RWPE1 (cell line): ENCODE measurements around the gene MBD4.

Source experiments
- CTCF ChIA-PET: fragments of 350-600 bp; sonication (Branson Sonifier 250); formaldehyde crosslinking; extraction: SDS; loops from one replicate; lab custom pipeline; 2021; lab: Yijun Ruan, JAX
- POLR2A ChIA-PET: fragments of 400-600 bp; formaldehyde crosslinking; extraction: SDS; loops from one replicate; lab custom pipeline; 2020; ENCODE audit warnings: antibody characterized with exemption; ENCODE audit not compliant: low non-redundant PET; lab: Yijun Ruan, JAX
- DNase-seq: peaks from one replicate; pipeline ENCODE4 v3.0.0; 2012; ENCODE audit warnings: low spot score
- H3K27ac ChIP-seq: fragments of 450-650 bp; 2 replicates; pipeline ENCODE4 v1.5.1; 2017
- CTCF ChIP-seq: fragments of 450-650 bp; conservative IDR thresholded peaks from 2 replicates; pipeline ENCODE4 v1.5.1; 2017; ENCODE audit warnings: low read depth, mild to moderate bottlenecking

Gene MBD4

GRCh38 chr3:129439226-129439816 lies 427 bp downstream of the MBD4 start:
- peak; percentile 73 for DNase-seq
- CTCF ChIA-PET, result interaction anchor here (0.5 to 1.1 kb wide), 5 partner anchors 21 to 563 kb away, joined by 3 to 4 read pairs (median 3); no protein-coding TSS in a partner anchor

GRCh38 chr3:129435367-129435766 lies 4.4 kb downstream of the MBD4 start:
- ChIA-PET POLR2A (no interaction called here), CTCF (no interaction called here)
- DNase-seq, result no peak
- TF ChIP-seq CTCF, result no peak
- H3K27ac ChIP-seq, result no peak overlapping the region

More at GRCh38 chr3:129439226-129439816, 427 bp downstream of the MBD4 start:
- peak overlapping the region; percentile 94 for H3K27ac ChIP-seq
- TF ChIP-seq CTCF, result no peak
- POLR2A ChIA-PET, result interaction anchor here (0.6 kb wide), 2 partner anchors 40 to 134 kb away, joined by 3 to 4 read pairs; no protein-coding TSS in a partner anchor

GRCh38 chr3:129434140-129434539 lies 5.6 kb downstream of the MBD4 start:
- CTCF ChIA-PET, result no interaction called here
- TF ChIP-seq CTCF, result no peak
- H3K27ac ChIP-seq, result no peak overlapping the region

GRCh38 chr3:129433565-129433964 lies 6.2 kb downstream of the MBD4 start:
- TF ChIP-seq CTCF, result no peak
- POLR2A ChIA-PET, result no interaction called here
- CTCF ChIA-PET, result no interaction called here

More at GRCh38 chr3:129434140-129434539, 5.6 kb downstream of the MBD4 start:
- POLR2A ChIA-PET, result no interaction called here
- DNase-seq, result no peak

GRCh38 chr3:129432671-129433070 lies 7.1 kb downstream of the MBD4 start:
- no peak for DNase-seq
- POLR2A ChIA-PET, result no interaction called here
- TF ChIP-seq CTCF, result no peak
- CTCF ChIA-PET, result interaction anchor here (0.6 kb wide), 1 partner anchor 949 kb away, joined by 3 read pairs; no protein-coding TSS in a partner anchor
- H3K27ac ChIP-seq, result no peak overlapping the region

More at GRCh38 chr3:129433565-129433964, 6.2 kb downstream of the MBD4 start:
- DNase-seq, result no peak
- H3K27ac ChIP-seq, result no peak overlapping the region

- no peak for DNase-seq
- no peak overlapping the region for H3K27ac ChIP-seq
- ChIA-PET POLR2A (no interaction called here), CTCF (interaction anchor here (0.6 kb wide), 1 partner anchor 948 kb away, joined by 3 read pairs; no protein-coding TSS in a partner anchor)
- no peak for TF ChIP-seq CTCF
Measured at GRCh38 chr3:129432036-129432435, 7.7 kb downstream of the MBD4 start.
